PFSK-1 (cell line): ENCODE data around the gene CTDNEP1.

Experiments
- FOXP2 ChIP-seq: optimal IDR thresholded peaks from 2 replicates; pipeline ENCODE3; 2011; ENCODE audit warnings: borderline replicate concordance, control low read depth, inconsistent platforms; ENCODE audit not compliant: insufficient read depth; ENCODE audit errors: extremely low read length, extremely low read depth
- POLR2AphosphoS5 ChIP-seq: IDR thresholded peaks from 2 replicates; pipeline ENCODE4 v1.6.1; 2012; ENCODE audit warnings: low read depth, mild to moderate bottlenecking, control low read depth, low read length, moderate library complexity
- REST ChIP-seq, 2 experiments: IDR thresholded peaks; 2 replicates each; pipeline versions ENCODE4 v1.6.1 to v1.8.0; 2011 to 2012; ENCODE audit warnings: low read depth in 2 of 2, low read length in 2 of 2, control low read depth in 1 of 2, inconsistent platforms in 1 of 2, mild to moderate bottlenecking in 1 of 2, moderate library complexity in 1 of 2; ENCODE audit not compliant: insufficient read depth in 1 of 2
- SIN3A ChIP-seq: IDR thresholded peaks from 2 replicates; pipeline ENCODE4 v1.6.1; 2012; ENCODE audit warnings: mild to moderate bottlenecking, low read length, moderate library complexity, borderline replicate concordance; ENCODE audit not compliant: insufficient read depth
- TAF1 ChIP-seq: IDR thresholded peaks from 2 replicates; pipeline ENCODE4 v1.6.1; 2012; ENCODE audit warnings: low read length, control low read depth, borderline replicate concordance; ENCODE audit not compliant: insufficient read depth

The CTDNEP1 gene

GRCh38 chr17:7203391-7203790, 48.1 kb downstream of the CTDNEP1 start:
- no peak for TF ChIP-seq SIN3A
- no peak for TF ChIP-seq POLR2AphosphoS5
- no peak for TF ChIP-seq REST (IDR thresholded peaks at IDR 0.05; ENCODE audit: insufficient read depth in 1 of 2, low read depth in 2 of 2, low read length in 2 of 2)

GRCh38 chr17:7196651-7197401, 54.7 kb downstream of the CTDNEP1 start:
- TF ChIP-seq FOXP2 (no peak), TAF1 (no peak), POLR2AphosphoS5 (no peak), REST (IDR thresholded peaks at IDR 0.05; ENCODE audit: insufficient read depth in 1 of 2, low read depth in 2 of 2, low read length in 2 of 2) (no peak), SIN3A (no peak)

GRCh38 chr17:7195971-7196370, 55.6 kb downstream of the CTDNEP1 start:
- TF ChIP-seq FOXP2: no peak
- TF ChIP-seq REST (IDR thresholded peaks at IDR 0.05; ENCODE audit: insufficient read depth in 1 of 2, low read depth in 2 of 2, low read length in 2 of 2): no peak
